ENCODE measurements around the gene SPATA16.

SPATA16 gene

GRCh38 chr3:172951511-172951910 lies 189.5 kb downstream of the SPATA16 start:
- DNase-seq (ENCODE audit: low spot score) = no peak

GRCh38 chr3:172946061-172946460 lies 195.0 kb downstream of the SPATA16 start:
- no peak for DNase-seq (ENCODE audit: low spot score)

- DNase-seq (ENCODE audit: low spot score) = no peak
Observed at GRCh38 chr3:172939651-172940293, 201.3 kb downstream of the SPATA16 start.

- DNase-seq (ENCODE audit: low spot score) = no peak
Observed at GRCh38 chr3:172938788-172939187, 202.2 kb downstream of the SPATA16 start.

- DNase-seq (ENCODE audit: low spot score) = no peak
Observed at GRCh38 chr3:172931746-172932285, 209.2 kb downstream of the SPATA16 start.

GRCh38 chr3:172929451-172929850 lies 211.6 kb downstream of the SPATA16 start:
- no peak for DNase-seq (ENCODE audit: low spot score)

GRCh38 chr3:172924546-172924945 lies 216.5 kb downstream of the SPATA16 start:
- no peak for DNase-seq (ENCODE audit: low spot score)

GRCh38 chr3:172919297-172919683 lies 221.7 kb downstream of the SPATA16 start:
- DNase-seq (ENCODE audit: low spot score) = no peak

- no peak for DNase-seq (ENCODE audit: low spot score)
Observed at GRCh38 chr3:172918568-172919296, 222.3 kb downstream of the SPATA16 start.

- peak; percentile 7 for DNase-seq (ENCODE audit: low spot score)
Observed at GRCh38 chr3:172918165-172918564, 222.9 kb downstream of the SPATA16 start.

GRCh38 chr3:172915911-172916514 lies 225.0 kb downstream of the SPATA16 start:
- DNase-seq (ENCODE audit: low spot score) = no peak

- DNase-seq (ENCODE audit: low spot score) = no peak
Observed at GRCh38 chr3:172914854-172915253, 226.2 kb downstream of the SPATA16 start.

- no peak for DNase-seq (ENCODE audit: low spot score)
Observed at GRCh38 chr3:172913911-172914655, 227.0 kb downstream of the SPATA16 start.

- DNase-seq (ENCODE audit: low spot score) = no peak
Observed at GRCh38 chr3:172911142-172911541, 229.9 kb downstream of the SPATA16 start.

- no peak for DNase-seq (ENCODE audit: low spot score)
Observed at GRCh38 chr3:172908771-172909270, 232.2 kb downstream of the SPATA16 start.

GRCh38 chr3:172905451-172905850 lies 235.6 kb downstream of the SPATA16 start:
- DNase-seq (ENCODE audit: low spot score) = no peak

- no peak for DNase-seq (ENCODE audit: low spot score)
Observed at GRCh38 chr3:172904711-172905373, 236.2 kb downstream of the SPATA16 start.

GRCh38 chr3:172903642-172904320 lies 237.3 kb downstream of the SPATA16 start:
- no peak for DNase-seq (ENCODE audit: low spot score)

- no peak for DNase-seq (ENCODE audit: low spot score)
Observed at GRCh38 chr3:172892158-172892557, 248.9 kb downstream of the SPATA16 start.

GRCh38 chr3:172885704-172886103 lies 255.3 kb downstream of the SPATA16 start:
- no peak for DNase-seq (ENCODE audit: low spot score)

- no peak for DNase-seq (ENCODE audit: low spot score)
Observed at GRCh38 chr3:172882563-172882962, 258.5 kb downstream of the SPATA16 start.

Measured in putamen (tissue), 1 donor.